Thymus (tissue), 11 donors: ENCODE measurements around the gene TNNT3. TPM values are rescaled to one million over a fixed set of nuclear protein-coding genes. Genes with fewer than 3 reads are reported as not detected.

ENCODE experiments used
- DNase-seq, 9 donors: peaks; one replicate each; pipeline ENCODE4 v3.0.0-alpha.2; 2013; ENCODE audit warnings: low spot score in 9 of 9, low read depth in 6 of 9, missing footprints in 1 of 9
- H3K27ac ChIP-seq, 2 donors: one replicate each; pipeline ENCODE4 v1.5.1; 2013; ENCODE audit warnings: control low read depth in 1 of 2, low read depth in 1 of 2, low read length in 1 of 2, mild to moderate bottlenecking in 1 of 2, moderate library complexity in 1 of 2
- H3K27me3 ChIP-seq, 2 donors: one replicate each; pipeline ENCODE4 v1.5.1; 2013; ENCODE audit warnings: low read length in 1 of 2; ENCODE audit not compliant: control insufficient read depth in 2 of 2, insufficient read depth in 1 of 2
- H3K36me3 ChIP-seq, 2 donors: one replicate each; pipeline ENCODE4 v1.5.1; 2013; ENCODE audit warnings: low read length in 1 of 2, mild to moderate bottlenecking in 1 of 2, moderate library complexity in 1 of 2; ENCODE audit not compliant: control insufficient read depth in 2 of 2, insufficient read depth in 2 of 2
- H3K4me1 ChIP-seq, 2 donors: one replicate each; pipeline ENCODE4 v1.5.1; 2013; ENCODE audit warnings: low read length in 2 of 2; ENCODE audit not compliant: control insufficient read depth in 2 of 2, insufficient read depth in 2 of 2
- H3K4me3 ChIP-seq, 2 donors: one replicate each; pipeline ENCODE4 v1.5.1; 2013; ENCODE audit warnings: low read length in 2 of 2, control low read depth in 1 of 2, mild to moderate bottlenecking in 1 of 2
- H3K9me3 ChIP-seq, 2 donors: one replicate each; pipeline ENCODE4 v1.5.1; 2013; ENCODE audit warnings: low read length in 1 of 2, mild to moderate bottlenecking in 1 of 2; ENCODE audit not compliant: control insufficient read depth in 2 of 2, insufficient read depth in 1 of 2
- WGBS: extraction: QIAGEN DNeasy Blood & Tissue Kit; methylation state at CpG from one replicate; pipeline ENCODE4 v1.1.7; 2013; 5-methylcytosine and 5-hydroxymethylcytosine counted together
- polyA plus RNA-seq: library from polyadenylated mRNA; stranded (reverse); fragments of 200-250 nt; gene quantifications from one replicate; pipeline ENCODE4 v1.2.3, GENCODE V29; 2013
- total RNA-seq: library from RNA; stranded (reverse); fragments of 120-200 nt; gene quantifications from one replicate; pipeline ENCODE4 v1.2.4, GENCODE V29; 2013
- donor health status: healthy.

The TNNT3 gene
- total and polyA plus RNA-seq, 2 donors = 15.8 to 44.9 TPM

- Histone ChIP-seq H3K36me3 (no peaks in the 10 kb centered on the region), H3K4me1 (peaks cover 3 to 54% of the 10 kb centered on the region in 2 donors), H3K27ac (no peak overlapping the region), H3K27me3 (no peaks in the 10 kb centered on the region), H3K4me3 (no peak overlapping the region), H3K9me3 (no peaks in the 10 kb centered on the region)
- DNase-seq = peak in 8 of 9 donors; percentile 23 to 78 (median 35)
- 26% methylated on average over 9 of the region's 9 CpGs for WGBS
These were observed 10.9 kb downstream of the TNNT3 start for GRCh38 chr11:1930462-1930830.

- H3K27ac ChIP-seq = peak overlapping the region in 1 of 2 donors; percentile 52
- H3K36me3 ChIP-seq = no peaks in the 10 kb centered on the region
- H3K9me3 ChIP-seq = no peaks in the 10 kb centered on the region
- H3K27me3 ChIP-seq = no peaks in the 10 kb centered on the region
- H3K4me3 ChIP-seq = no peak overlapping the region
- DNase-seq = no peak
- WGBS = 64% methylated on average over 18 of the region's 18 CpGs
- H3K4me1 ChIP-seq = peaks cover 3 to 44% of the 10 kb centered on the region in 2 donors
These were observed 12.0 kb downstream of the TNNT3 start for GRCh38 chr11:1931341-1932104.

DNA sequence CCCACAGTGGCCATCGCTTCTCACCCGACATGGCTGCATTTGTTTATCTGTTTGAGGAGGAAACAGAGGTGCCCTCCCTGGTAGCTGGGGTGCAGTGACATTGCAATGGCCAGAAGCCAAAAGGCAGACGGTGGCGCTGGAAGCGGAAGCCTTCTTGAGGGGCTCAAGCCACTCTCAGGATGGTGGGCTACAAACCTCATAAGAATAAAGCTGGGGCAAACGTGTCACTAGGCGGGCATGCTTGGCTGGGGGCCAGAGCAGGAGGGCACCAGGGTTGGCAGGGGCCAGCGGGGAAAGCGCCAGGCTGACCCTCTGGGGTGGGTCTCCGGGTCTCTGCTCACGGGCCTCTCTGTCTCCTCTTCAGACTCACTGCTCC is 12.6 kb downstream of the TNNT3 start:
- WGBS = 63% methylated on average over 11 of the region's 11 CpGs

DNA sequence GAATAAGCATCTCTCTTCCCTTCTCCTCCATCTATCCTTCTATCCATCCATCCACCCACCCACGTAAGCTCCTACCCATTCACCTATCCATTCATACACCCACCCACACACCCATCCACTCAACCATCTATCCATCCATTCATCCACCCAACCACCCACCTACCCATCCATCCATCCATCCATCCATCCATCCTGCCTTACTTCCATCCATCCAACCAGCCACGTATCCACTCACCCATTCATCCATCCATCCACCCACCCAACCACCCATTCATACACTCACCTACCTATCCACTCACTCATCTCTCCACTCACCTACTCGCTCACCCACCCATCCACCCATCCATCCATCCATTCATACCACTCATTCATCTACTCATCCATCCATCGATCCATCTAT is 13.2 kb downstream of the TNNT3 start:
- Histone ChIP-seq H3K36me3 (no peaks in the 10 kb centered on the region), H3K27me3 (no peaks in the 10 kb centered on the region), H3K9me3 (no peaks in the 10 kb centered on the region), H3K4me3 (no peak overlapping the region), H3K27ac (no peak overlapping the region), H3K4me1 (peaks cover 3 to 33% of the 10 kb centered on the region in 2 donors)
- no peak for DNase-seq
- 97% methylated on average over 4 of the region's 4 CpGs for WGBS

More for the DNA sequence above, 12.6 kb downstream of the TNNT3 start:
- Histone ChIP-seq H3K4me1 (peaks cover 3 to 39% of the 10 kb centered on the region in 2 donors), H3K27me3 (no peaks in the 10 kb centered on the region), H3K36me3 (no peaks in the 10 kb centered on the region), H3K27ac (peak overlapping the region in 1 of 2 donors; percentile 52), H3K9me3 (no peaks in the 10 kb centered on the region), H3K4me3 (no peak overlapping the region)
- no peak for DNase-seq

GRCh38 chr11:1933416-1934334 is 14.2 kb downstream of the TNNT3 start:
- H3K27ac ChIP-seq = no peak overlapping the region
- WGBS = 96% methylated on average over 18 of the region's 18 CpGs
- no peak for DNase-seq

DNA sequence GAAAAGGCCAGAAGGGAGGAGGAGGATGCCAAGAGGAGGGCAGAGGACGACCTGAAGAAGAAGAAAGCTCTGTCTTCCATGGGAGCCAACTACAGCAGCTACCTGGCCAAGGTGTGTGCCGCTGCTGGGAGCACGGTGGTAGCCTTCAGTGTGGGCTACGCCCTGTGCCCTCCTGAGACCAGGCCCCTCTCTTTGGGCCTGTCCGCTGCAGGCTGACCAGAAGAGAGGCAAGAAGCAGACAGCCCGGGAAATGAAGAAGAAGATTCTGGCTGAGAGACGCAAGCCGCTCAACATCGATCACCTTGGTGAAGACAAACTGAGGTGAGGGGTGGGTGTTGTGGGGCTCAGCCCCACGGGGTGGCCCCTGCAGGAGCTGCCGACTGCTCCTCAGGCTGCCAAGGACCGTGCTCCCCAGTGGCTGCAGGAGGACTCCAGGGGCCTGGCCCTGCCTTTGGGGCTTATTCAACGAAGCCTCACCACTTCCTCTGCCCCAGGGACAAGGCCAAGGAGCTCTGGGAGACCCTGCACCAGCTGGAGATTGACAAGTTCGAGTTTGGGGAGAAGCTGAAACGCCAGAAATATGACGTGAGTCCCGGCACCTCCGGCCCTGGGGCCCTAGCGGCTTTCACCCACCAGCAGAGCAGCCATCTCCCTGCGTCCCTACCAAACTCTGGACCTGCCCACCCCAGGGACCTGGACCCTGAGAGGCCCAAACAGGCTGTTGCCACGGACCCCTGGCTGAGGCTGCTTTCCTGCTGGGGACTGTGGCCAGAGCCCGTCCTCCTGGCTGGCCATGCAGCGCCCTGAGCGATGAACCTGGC is 15.0 kb downstream of the TNNT3 start:
- no peaks in the 10 kb centered on the region for H3K27me3 ChIP-seq
- no peaks in the 10 kb centered on the region for H3K36me3 ChIP-seq
- peaks cover 3 to 33% of the 10 kb centered on the region in 2 donors for H3K4me1 ChIP-seq
- H3K4me3 ChIP-seq = no peak overlapping the region
- H3K27ac ChIP-seq = no peak overlapping the region
- no peak for DNase-seq
- 86% methylated on average over 24 of the region's 24 CpGs for WGBS
- no peaks in the 10 kb centered on the region for H3K9me3 ChIP-seq

More at GRCh38 chr11:1933416-1934334, 14.2 kb downstream of the TNNT3 start:
- no peaks in the 10 kb centered on the region for H3K36me3 ChIP-seq
- H3K4me3 ChIP-seq = no peak overlapping the region
- H3K9me3 ChIP-seq = no peaks in the 10 kb centered on the region
- peaks cover 3 to 31% of the 10 kb centered on the region in 2 donors for H3K4me1 ChIP-seq
- no peaks in the 10 kb centered on the region for H3K27me3 ChIP-seq

DNA sequence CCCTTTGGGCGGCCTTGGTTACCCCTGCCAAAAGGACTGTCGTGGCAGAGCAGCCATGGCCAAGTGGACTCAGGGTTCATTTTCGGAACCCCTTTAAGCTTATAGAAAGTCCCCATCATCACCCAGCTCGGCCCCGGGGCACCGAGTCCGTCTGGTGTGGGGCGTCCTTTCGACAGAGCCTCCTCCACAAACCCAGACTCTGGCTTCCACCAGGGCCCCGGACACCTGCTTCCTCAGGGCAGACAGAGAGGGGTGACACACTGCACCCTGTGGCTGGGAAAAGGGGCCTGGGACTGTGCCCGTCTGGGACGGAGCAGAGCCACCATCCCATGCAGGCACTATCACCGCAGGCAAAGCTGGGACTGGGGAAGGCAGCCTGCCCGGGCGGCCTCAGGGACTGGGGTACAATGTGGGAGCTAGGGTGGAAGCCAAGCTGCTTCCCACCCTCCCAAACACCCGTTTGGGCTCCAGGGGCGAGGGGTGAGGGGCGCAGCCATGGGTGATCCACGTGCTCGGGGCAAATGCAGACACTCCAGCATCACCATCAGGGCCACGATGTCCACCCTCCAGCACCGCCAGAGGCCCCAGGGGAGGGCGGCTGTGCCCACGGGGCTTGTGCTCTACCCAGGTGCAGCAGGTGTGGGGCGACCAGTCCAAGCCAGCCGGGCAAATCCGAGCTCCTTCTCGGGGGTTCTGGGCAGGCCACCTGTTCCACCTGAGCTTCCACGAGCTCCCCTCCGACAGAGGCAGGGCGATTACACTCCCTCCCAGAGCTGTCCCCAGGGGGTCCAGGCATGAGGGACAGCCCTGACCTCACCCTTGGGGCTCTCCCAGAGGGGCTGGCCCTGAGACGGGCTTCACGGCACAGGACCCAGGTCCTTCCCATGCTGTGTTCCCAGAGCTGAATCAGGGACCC is 15.9 kb downstream of the TNNT3 start:
- Histone ChIP-seq H3K4me1 (peaks cover 0 to 27% of the 10 kb centered on the region in 2 donors), H3K4me3 (no peak overlapping the region), H3K36me3 (no peaks in the 10 kb centered on the region), H3K27ac (no peak overlapping the region), H3K27me3 (no peaks in the 10 kb centered on the region), H3K9me3 (no peaks in the 10 kb centered on the region)
- DNase-seq = no peak
- 96% methylated on average over 33 of the region's 33 CpGs for WGBS
